NT2/D1 (cell line): ENCODE results near the gene CAMK1G.

ENCODE experiments used
- DNase-seq: peaks from one replicate; pipeline ENCODE4 v3.0.0-alpha.2; 2011; ENCODE audit warnings: low read depth, low spot score
- H3K27me3 ChIP-seq: 2 replicates; pipeline ENCODE4 v1.6.0; 2011; ENCODE audit warnings: mild to moderate bottlenecking; ENCODE audit not compliant: insufficient read length, insufficient read depth
- H3K36me3 ChIP-seq: 2 replicates; pipeline ENCODE4 v1.6.1; 2011; ENCODE audit warnings: mild to moderate bottlenecking, low read length, mixed read lengths; ENCODE audit not compliant: insufficient read depth, insufficient read length
- H3K4me1 ChIP-seq: 2 replicates; pipeline ENCODE4 v1.5.1; 2011; ENCODE audit not compliant: insufficient read depth, insufficient read length
- H3K4me3 ChIP-seq: 2 replicates; pipeline ENCODE4 v1.5.1; 2011; ENCODE audit warnings: low read depth; ENCODE audit not compliant: insufficient read length
- H3K9ac ChIP-seq: 2 replicates; pipeline ENCODE4 v1.6.0; 2011; ENCODE audit warnings: low read depth; ENCODE audit not compliant: insufficient read length
- H3K9me3 ChIP-seq: 2 replicates; pipeline ENCODE4 v1.5.1; 2011; ENCODE audit warnings: mild to moderate bottlenecking, low read length; ENCODE audit not compliant: insufficient read depth
- SUZ12 ChIP-seq: IDR thresholded peaks from 2 replicates; pipeline ENCODE4 v1.6.1; 2011; ENCODE audit not compliant: insufficient read length, insufficient read depth; ENCODE audit errors: extremely low read depth
- YY1 ChIP-seq: IDR thresholded peaks from 2 replicates; pipeline ENCODE4 v1.6.1; 2011; ENCODE audit not compliant: insufficient read length, insufficient read depth
- ZNF274 ChIP-seq: IDR thresholded peaks from 2 replicates; pipeline ENCODE4 v1.6.1; 2011; ENCODE audit warnings: mild to moderate bottlenecking, low read depth, low read length

CAMK1G gene

GRCh38 chr1:209600541-209600940 lies 17.0 kb downstream of the CAMK1G start:
- no peaks in the 10 kb centered on the region for H3K4me1 ChIP-seq
- TF ChIP-seq YY1 = no peak
- H3K9ac ChIP-seq = no peak overlapping the region
- no peaks in the 10 kb centered on the region for H3K36me3 ChIP-seq
- no peaks in the 10 kb centered on the region for H3K27me3 ChIP-seq
- H3K4me3 ChIP-seq = no peak overlapping the region
- H3K9me3 ChIP-seq = no peaks in the 10 kb centered on the region
- DNase-seq = no peak

GRCh38 chr1:209601809-209602657 lies 18.5 kb downstream of the CAMK1G start:
- no peak for TF ChIP-seq ZNF274
- no peak for TF ChIP-seq YY1
- TF ChIP-seq SUZ12 = no peak
- Histone ChIP-seq H3K4me3 (no peak overlapping the region), H3K9ac (no peak overlapping the region), H3K36me3 (no peaks in the 10 kb centered on the region), H3K9me3 (no peaks in the 10 kb centered on the region), H3K4me1 (no peaks in the 10 kb centered on the region), H3K27me3 (no peaks in the 10 kb centered on the region)
- DNase-seq = no peak

- no peaks in the 10 kb centered on the region for H3K27me3 ChIP-seq
- H3K36me3 ChIP-seq = no peaks in the 10 kb centered on the region
- H3K9me3 ChIP-seq = no peaks in the 10 kb centered on the region
- H3K4me3 ChIP-seq = no peak overlapping the region
- TF ChIP-seq ZNF274 = no peak
- TF ChIP-seq YY1 = no peak
- TF ChIP-seq SUZ12 = no peak
- H3K9ac ChIP-seq = no peak overlapping the region
- H3K4me1 ChIP-seq = no peaks in the 10 kb centered on the region
- DNase-seq = no peak
Observed at GRCh38 chr1:209603877-209604276, 20.4 kb downstream of the CAMK1G start.

- no peak for DNase-seq
- H3K4me3 ChIP-seq = no peak overlapping the region
Observed at GRCh38 chr1:209607102-209607794, 23.7 kb downstream of the CAMK1G start.

GRCh38 chr1:209607795-209608178 lies 24.3 kb downstream of the CAMK1G start:
- no peak overlapping the region for H3K4me3 ChIP-seq
- no peak for DNase-seq
- no peaks in the 10 kb centered on the region for H3K27me3 ChIP-seq
- no peaks in the 10 kb centered on the region for H3K36me3 ChIP-seq
- no peaks in the 10 kb centered on the region for H3K4me1 ChIP-seq
- H3K9ac ChIP-seq = no peak overlapping the region
- H3K9me3 ChIP-seq = no peaks in the 10 kb centered on the region
- TF ChIP-seq SUZ12 (no peak), ZNF274 (no peak), YY1 (no peak)

More at GRCh38 chr1:209607102-209607794, 23.7 kb downstream of the CAMK1G start:
- Histone ChIP-seq H3K36me3 (no peaks in the 10 kb centered on the region), H3K9ac (no peak overlapping the region), H3K9me3 (no peaks in the 10 kb centered on the region), H3K4me1 (no peaks in the 10 kb centered on the region), H3K27me3 (no peaks in the 10 kb centered on the region)
- TF ChIP-seq SUZ12 (no peak), YY1 (no peak), ZNF274 (no peak)

GRCh38 chr1:209609041-209609790 lies 25.7 kb downstream of the CAMK1G start:
- Histone ChIP-seq H3K9me3 (no peaks in the 10 kb centered on the region), H3K36me3 (no peaks in the 10 kb centered on the region), H3K4me3 (no peak overlapping the region), H3K4me1 (no peaks in the 10 kb centered on the region), H3K27me3 (no peaks in the 10 kb centered on the region), H3K9ac (no peak overlapping the region)
- DNase-seq = no peak
- TF ChIP-seq ZNF274 (no peak), SUZ12 (no peak), YY1 (no peak)
